IPS DF 19.7 (cell line): Measurements from ENCODE around the gene PASD1.
"Not testable (repeated sequence)": the region's sequence is repeated elsewhere in the genome, so short reads cannot be mapped to it uniquely, and the experiment has no call there.

Experiments
- DNase-seq: peaks from one replicate; pipeline ENCODE4 v3.0.0-alpha.2; 2013; ENCODE audit warnings: low read depth, low spot score

Gene PASD1

GRCh38 chrX:151609222-151609621 lies 45.7 kb downstream of the PASD1 start:
- DNase-seq, result no peak

- DNase-seq, result no peak
Measured at GRCh38 chrX:151621422-151621821, 57.9 kb downstream of the PASD1 start.

- DNase-seq, result no peak
Measured at GRCh38 chrX:151624677-151625076, 61.2 kb downstream of the PASD1 start.

GRCh38 chrX:151631822-151632221 lies 68.3 kb downstream of the PASD1 start:
- DNase-seq, result no peak

GRCh38 chrX:151633157-151633556 lies 69.7 kb downstream of the PASD1 start:
- DNase-seq, result no peak

- no peak for DNase-seq
Measured at GRCh38 chrX:151634937-151635336, 71.5 kb downstream of the PASD1 start.

GRCh38 chrX:151641564-151641963 lies 78.1 kb downstream of the PASD1 start:
- no peak for DNase-seq

GRCh38 chrX:151675121-151675746 lies 111.8 kb downstream of the PASD1 start:
- DNase-seq, result no peak

GRCh38 chrX:151676196-151676595 lies 112.7 kb downstream of the PASD1 start:
- no peak for DNase-seq

- no peak for DNase-seq
Measured at GRCh38 chrX:151679798-151680402, 116.4 kb downstream of the PASD1 start.

- no peak for DNase-seq
Measured at GRCh38 chrX:151680805-151681204, 117.3 kb downstream of the PASD1 start.

- no peak for DNase-seq
Measured at GRCh38 chrX:151687635-151688034, 124.2 kb downstream of the PASD1 start.

GRCh38 chrX:151688695-151689094 lies 125.2 kb downstream of the PASD1 start:
- DNase-seq, result no peak

GRCh38 chrX:151692825-151693224 lies 129.3 kb downstream of the PASD1 start:
- DNase-seq, result no peak

- no peak for DNase-seq
Measured at GRCh38 chrX:151694121-151694520, 130.6 kb downstream of the PASD1 start.

GRCh38 chrX:151694661-151695582 lies 131.4 kb downstream of the PASD1 start, which contains the start of gene PRRG3:
Gene PRRG3, plus strand, starts transcription at chrX:151695458. Its CDS starts 3,357 bp downstream, at chrX:151698815.
- DNase-seq, result no peak

GRCh38 chrX:151695583-151696340 lies 132.3 kb downstream of the PASD1 start:
- no peak for DNase-seq

GRCh38 chrX:151697082-151697481 lies 133.6 kb downstream of the PASD1 start:
- DNase-seq, result not testable (repeated sequence)

- no peak for DNase-seq
Measured at GRCh38 chrX:151697522-151697921, 134.0 kb downstream of the PASD1 start.

GRCh38 chrX:151698485-151698884 lies 135.0 kb downstream of the PASD1 start:
- no peak for DNase-seq

- no peak for DNase-seq
Measured at GRCh38 chrX:151699746-151700145, 136.3 kb downstream of the PASD1 start.

- DNase-seq, result no peak
Measured at GRCh38 chrX:151700581-151700980, 137.1 kb downstream of the PASD1 start.
